AG04449 (cell line): ENCODE results near the gene CAMTA1.
"Not testable (repeated sequence)": the region's sequence is repeated elsewhere in the genome, so short reads cannot be mapped to it uniquely, and the experiment has no call there.

Experiments
- CTCF ChIA-PET: fragments of 350-600 bp; formaldehyde crosslinking; extraction: SDS; loops from one replicate; lab custom pipeline; 2021; ENCODE audit warnings: antibody characterized with exemption; lab: Yijun Ruan, JAX
- POLR2A ChIA-PET: fragments of 400-600, 350-600 bp; formaldehyde crosslinking; extraction: SDS; loops from one replicate; lab custom pipeline; 2020; ENCODE audit warnings: antibody characterized with exemption, inconsistent platforms; lab: Yijun Ruan, JAX
- DNase-seq: peaks from one replicate; pipeline ENCODE4 v3.0.0-alpha.2; 2010; ENCODE audit warnings: low read depth, low spot score
- H3K4me3 ChIP-seq: 2 replicates; pipeline ENCODE4 v1.5.1; 2011; ENCODE audit warnings: low read depth, mild to moderate bottlenecking, control low read depth, low read length
- TF ChIP-seq, protein P1 (sequence below): IDR thresholded peaks from one replicate; pipeline ENCODE4 v1.5.1; 2011; ENCODE audit warnings: mild to moderate bottlenecking, moderate library complexity, low read length, control low read depth, inconsistent platforms; ENCODE audit not compliant: insufficient read depth; ENCODE audit errors: missing control alignments

The CAMTA1 gene

DNA sequence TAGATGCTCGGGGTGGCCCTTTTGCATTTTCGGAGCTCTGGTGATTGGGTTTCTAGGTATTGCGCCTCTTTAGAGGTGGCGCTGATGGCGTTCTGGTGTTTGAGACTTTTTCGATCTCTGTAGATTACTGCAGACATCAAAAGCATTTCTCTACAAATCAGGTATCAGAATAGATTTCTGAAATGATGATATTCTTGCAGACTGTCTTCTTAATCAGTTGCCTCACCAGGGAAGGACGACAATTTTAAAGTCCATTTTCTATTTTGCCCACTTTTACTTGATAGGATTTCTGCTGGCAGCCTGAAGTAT lies 920.6 kb downstream of the CAMTA1 start:
- TF ChIP-seq, protein P1, sequence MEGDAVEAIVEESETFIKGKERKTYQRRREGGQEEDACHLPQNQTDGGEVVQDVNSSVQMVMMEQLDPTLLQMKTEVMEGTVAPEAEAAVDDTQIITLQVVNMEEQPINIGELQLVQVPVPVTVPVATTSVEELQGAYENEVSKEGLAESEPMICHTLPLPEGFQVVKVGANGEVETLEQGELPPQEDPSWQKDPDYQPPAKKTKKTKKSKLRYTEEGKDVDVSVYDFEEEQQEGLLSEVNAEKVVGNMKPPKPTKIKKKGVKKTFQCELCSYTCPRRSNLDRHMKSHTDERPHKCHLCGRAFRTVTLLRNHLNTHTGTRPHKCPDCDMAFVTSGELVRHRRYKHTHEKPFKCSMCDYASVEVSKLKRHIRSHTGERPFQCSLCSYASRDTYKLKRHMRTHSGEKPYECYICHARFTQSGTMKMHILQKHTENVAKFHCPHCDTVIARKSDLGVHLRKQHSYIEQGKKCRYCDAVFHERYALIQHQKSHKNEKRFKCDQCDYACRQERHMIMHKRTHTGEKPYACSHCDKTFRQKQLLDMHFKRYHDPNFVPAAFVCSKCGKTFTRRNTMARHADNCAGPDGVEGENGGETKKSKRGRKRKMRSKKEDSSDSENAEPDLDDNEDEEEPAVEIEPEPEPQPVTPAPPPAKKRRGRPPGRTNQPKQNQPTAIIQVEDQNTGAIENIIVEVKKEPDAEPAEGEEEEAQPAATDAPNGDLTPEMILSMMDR, result no peak
- no peak for DNase-seq
- H3K4me3 ChIP-seq, result no peak overlapping the region
- CTCF ChIA-PET, result interaction anchor here (4.1 kb wide), 1 partner anchor 47 kb away, joined by 20 read pairs; no protein-coding TSS in a partner anchor
- POLR2A ChIA-PET, result no interaction called here

DNA sequence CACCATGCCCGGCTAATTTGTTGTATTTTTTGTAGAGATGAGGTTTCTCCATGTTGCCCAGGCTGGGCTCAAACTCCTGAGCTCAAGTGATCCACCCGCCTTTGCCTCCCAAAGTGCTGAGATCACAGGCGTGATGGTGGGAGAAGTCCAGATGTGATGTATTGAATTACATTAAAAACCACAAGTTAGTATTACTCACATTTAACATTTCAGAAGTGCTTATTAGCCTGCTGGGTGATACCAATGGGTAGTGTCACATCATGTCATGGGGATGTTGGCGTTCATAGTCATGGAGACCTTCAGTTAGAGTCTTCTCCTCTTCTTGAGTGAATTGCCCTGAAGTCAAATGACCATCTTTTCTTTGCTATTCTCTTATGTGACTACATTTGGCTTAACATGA lies 922.3 kb downstream of the CAMTA1 start:
- no peak for DNase-seq
- TF ChIP-seq, protein P1, result no peak
- CTCF ChIA-PET, result interaction anchor here (0.6 to 5.5 kb wide), 2 partner anchors 40 to 44 kb away, joined by 3 to 34 read pairs; no protein-coding TSS in a partner anchor
- POLR2A ChIA-PET, result no interaction called here
- no peak overlapping the region for H3K4me3 ChIP-seq

DNA sequence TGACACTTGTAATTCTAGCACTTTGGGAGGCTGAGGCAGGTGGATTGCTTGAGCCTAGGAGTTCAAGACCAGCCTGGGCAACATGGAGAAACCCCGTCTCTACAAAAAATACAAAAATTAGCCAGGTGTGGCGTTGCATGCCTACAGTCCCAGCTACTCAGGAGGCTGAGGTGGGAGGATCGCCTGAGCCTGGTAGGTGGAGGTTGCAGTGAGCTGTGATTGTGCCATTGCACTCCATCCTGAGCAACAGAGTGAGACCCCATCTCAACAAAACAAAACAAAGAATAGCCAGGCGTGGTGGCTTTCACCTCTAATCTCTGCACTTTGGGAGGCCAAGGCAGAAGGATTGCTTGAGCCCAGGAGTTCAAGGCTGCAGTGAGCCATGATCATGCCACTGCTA lies 922.8 kb downstream of the CAMTA1 start:
- H3K4me3 ChIP-seq, POLR2A ChIA-PET, DNase-seq: not testable (repeated sequence)
- CTCF ChIA-PET, result interaction anchor here (1.8 to 5.5 kb wide), 2 partner anchors 40 to 44 kb away, joined by 11 to 34 read pairs; no protein-coding TSS in a partner anchor

DNA sequence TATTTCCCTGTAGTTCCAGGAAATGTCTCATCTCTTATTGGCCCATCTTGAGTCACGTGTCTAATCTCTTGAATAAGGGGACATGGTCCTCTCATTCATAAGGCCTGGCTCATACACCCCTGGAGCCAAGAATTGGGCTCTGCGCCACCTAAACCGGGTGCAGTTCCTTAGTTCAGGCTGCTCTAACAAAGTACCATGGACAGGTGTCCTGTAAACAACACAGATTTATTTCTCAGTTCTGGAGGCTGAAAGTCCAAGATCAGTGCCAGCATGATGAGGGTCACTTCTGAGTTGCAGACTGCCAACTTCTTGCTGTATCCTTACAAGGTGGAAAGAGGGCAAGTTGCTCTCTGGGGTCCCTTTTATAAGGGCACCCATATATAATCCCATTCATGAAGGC lies 925.6 kb downstream of the CAMTA1 start:
- ChIA-PET POLR2A (no interaction called here), CTCF (interaction anchor here (1.2 to 5.5 kb wide), 2 partner anchors 42 to 43 kb away, joined by 5 to 34 read pairs; no protein-coding TSS in a partner anchor)
- H3K4me3 ChIP-seq, result no peak overlapping the region
- no peak for DNase-seq
- TF ChIP-seq, protein P1, result no peak

DNA sequence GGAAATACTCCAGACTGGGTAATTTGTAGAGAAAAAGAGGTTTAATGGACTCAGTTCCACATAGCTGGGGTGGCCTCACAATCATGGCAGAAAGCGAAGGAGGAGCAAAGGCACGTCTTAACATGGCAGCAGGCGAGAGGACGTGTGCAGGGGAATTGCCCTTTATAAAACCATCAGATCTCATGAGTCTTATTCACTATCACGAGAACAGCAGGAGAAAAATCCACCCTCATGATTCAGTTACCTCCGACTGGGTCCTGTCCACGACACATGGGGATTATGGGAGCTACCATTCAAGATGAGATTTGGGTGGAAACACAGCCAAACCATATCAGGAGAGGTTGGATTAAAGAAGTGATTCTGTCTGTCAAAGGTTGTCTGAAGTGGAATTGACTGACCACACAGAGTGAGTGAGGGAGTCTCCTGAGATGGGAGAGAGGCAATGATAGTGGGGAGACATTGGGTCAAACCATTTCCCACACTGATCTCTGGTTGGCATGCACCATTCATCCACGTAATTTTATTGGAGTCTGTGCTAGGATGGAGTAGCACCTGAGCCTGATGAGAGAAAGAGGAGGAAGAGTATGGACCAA lies 927.6 kb downstream of the CAMTA1 start:
- CTCF ChIA-PET, result interaction anchor here (1.4 kb wide), 2 partner anchors 10 to 45 kb away, joined by 3 read pairs; no protein-coding TSS in a partner anchor

DNA sequence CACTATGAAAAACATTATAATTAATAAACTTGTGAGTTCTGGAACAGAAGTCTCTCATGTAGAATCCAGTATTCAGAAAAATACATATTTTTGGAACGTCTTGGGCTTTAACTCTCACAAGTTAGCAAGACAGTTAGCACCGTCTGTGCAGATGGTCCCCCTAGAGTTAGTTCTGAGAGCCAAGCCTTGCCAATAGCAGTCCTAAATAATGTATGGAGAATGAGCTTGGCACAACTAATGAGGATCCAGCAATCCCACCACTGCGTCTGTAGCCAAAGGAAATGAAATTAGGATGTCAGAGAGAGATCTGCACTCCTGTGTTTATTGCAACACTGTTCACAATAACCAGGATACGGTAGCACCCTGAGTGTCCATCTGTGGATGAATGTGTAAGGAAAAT lies 931.3 kb downstream of the CAMTA1 start:
- CTCF ChIA-PET, result interaction anchor here (0.9 to 1.6 kb wide), 9 partner anchors 12 to 69 kb away, joined by 3 to 10 read pairs (median 4); no protein-coding TSS in a partner anchor
- TF ChIP-seq, protein P1, result no peak
- no peak overlapping the region for H3K4me3 ChIP-seq
- POLR2A ChIA-PET, result no interaction called here
- DNase-seq, result no peak

More for the DNA sequence above, 927.6 kb downstream of the CAMTA1 start:
- no peak for DNase-seq
- H3K4me3 ChIP-seq, result no peak overlapping the region
- POLR2A ChIA-PET, result no interaction called here
- TF ChIP-seq, protein P1, result no peak
